ENCODE results near the gene TRAPPC10. TPM values are rescaled to one million over a fixed set of nuclear protein-coding genes. Genes with fewer than 3 reads are reported as not detected.

TRAPPC10 gene
- total and polyA plus RNA-seq, 3 experiments from 2014 or later, result 45.1 to 54.7 (median 50.0) TPM

GRCh38 chr21:44085491-44086321, 73.6 kb downstream of the TRAPPC10 start:
- Histone ChIP-seq H3K36me3 (ENCODE audit: insufficient read depth, low read length) (peaks cover 21% of the 10 kb centered on the region), H3K9me3 (ENCODE audit: low read length) (no peaks in the 10 kb centered on the region), H3K27ac (ENCODE audit: low read depth, low read length) (peak overlapping the region; percentile 49), H3K4me1 (ENCODE audit: insufficient read depth, low read length) (peaks cover 100% of the 10 kb centered on the region), H3K27me3 (ENCODE audit: insufficient read depth, low read length, poor library complexity, severe bottlenecking) (no peaks in the 10 kb centered on the region), H3K4me3 (ENCODE audit: low read length) (peak overlapping the region; percentile 16)
- Mint-ChIP-seq H3K4me3 (peak overlapping the region; percentile 80 to 88 (median 84)), H3K4me1 (peaks cover 95 to 100% (median 99%) of the 10 kb centered on the region in 3 donors), H3K27ac (peak overlapping the region; percentile 88 to 99 (median 98)), H3K27me3 (no peaks in the 10 kb centered on the region), H3K9me3 (no peaks in the 10 kb centered on the region), H3K36me3 (peaks cover 19 to 94% (median 26%) of the 10 kb centered on the region in 3 donors)
- DNase-seq, result no peak
- POLR2A ChIA-PET, result no interaction called here
- CTCF ChIA-PET, result interaction anchor here (1.7 to 3.2 kb wide), 3 partner anchors 9 to 20 kb away, joined by 7 to 19 read pairs (median 8); no protein-coding TSS in a partner anchor

GRCh38 chr21:44086636-44087425, 74.7 kb downstream of the TRAPPC10 start:
- DNase-seq, result no peak
- POLR2A ChIA-PET, result no interaction called here
- H3K27me3 ChIP-seq (ENCODE audit: insufficient read depth, low read length, poor library complexity, severe bottlenecking), result no peaks in the 10 kb centered on the region
- H3K4me1 ChIP-seq (ENCODE audit: insufficient read depth, low read length), result peaks cover 89% of the 10 kb centered on the region
- H3K27ac Mint-ChIP-seq, result peak overlapping the region; percentile 88 to 99 (median 98)
- H3K4me3 ChIP-seq (ENCODE audit: low read length), result no peak overlapping the region
- CTCF ChIA-PET, result no interaction called here
- peaks cover 16 to 87% (median 22%) of the 10 kb centered on the region in 3 donors for H3K36me3 Mint-ChIP-seq
- no peaks in the 10 kb centered on the region for H3K27me3 Mint-ChIP-seq
- H3K4me1 Mint-ChIP-seq, result peaks cover 88 to 91% (median 90%) of the 10 kb centered on the region in 3 donors
- H3K36me3 ChIP-seq (ENCODE audit: insufficient read depth, low read length), result peaks cover 20% of the 10 kb centered on the region
- no peaks in the 10 kb centered on the region for H3K9me3 ChIP-seq (ENCODE audit: low read length)
- peak overlapping the region; percentile 22 for H3K27ac ChIP-seq (ENCODE audit: low read depth, low read length)
- H3K9me3 Mint-ChIP-seq, result no peaks in the 10 kb centered on the region
- H3K4me3 Mint-ChIP-seq, result peak overlapping the region; percentile 80 to 88 (median 85)

GRCh38 chr21:44087426-44088400, 75.6 kb downstream of the TRAPPC10 start:
- Histone ChIP-seq H3K9me3 (ENCODE audit: low read length) (no peaks in the 10 kb centered on the region), H3K4me1 (ENCODE audit: insufficient read depth, low read length) (peaks cover 80% of the 10 kb centered on the region), H3K27me3 (ENCODE audit: insufficient read depth, low read length, poor library complexity, severe bottlenecking) (no peaks in the 10 kb centered on the region), H3K36me3 (ENCODE audit: insufficient read depth, low read length) (peaks cover 22% of the 10 kb centered on the region), H3K4me3 (ENCODE audit: low read length) (no peak overlapping the region), H3K27ac (ENCODE audit: low read depth, low read length) (peak overlapping the region; percentile 25)
- peak in 2 of 5 donors; percentile 27 to 43 for DNase-seq
- ChIA-PET POLR2A (interaction anchor here (0.8 kb wide), 1 partner anchor 22 kb away, joined by 3 read pairs; no protein-coding TSS in a partner anchor), CTCF (no interaction called here)
- Mint-ChIP-seq H3K36me3 (peaks cover 13 to 85% (median 22%) of the 10 kb centered on the region in 3 donors), H3K27me3 (no peaks in the 10 kb centered on the region), H3K4me1 (peaks cover 82 to 89% (median 88%) of the 10 kb centered on the region in 3 donors), H3K27ac (peak overlapping the region; percentile 88 to 99 (median 98)), H3K4me3 (peak overlapping the region; percentile 44 to 88 (median 82)), H3K9me3 (no peaks in the 10 kb centered on the region)

GRCh38 chr21:44088401-44088780, 76.3 kb downstream of the TRAPPC10 start:
- H3K27ac ChIP-seq (ENCODE audit: low read depth, low read length), result peak overlapping the region; percentile 19
- H3K4me3 Mint-ChIP-seq, result peak overlapping the region in 6 of 7 donors; percentile 69 to 88 (median 82)

GRCh38 chr21:44089001-44089911, 77.1 kb downstream of the TRAPPC10 start:
- H3K4me3 Mint-ChIP-seq, result peak overlapping the region; percentile 69 to 88 (median 76)
- Histone ChIP-seq H3K9me3 (ENCODE audit: low read length) (no peaks in the 10 kb centered on the region), H3K36me3 (ENCODE audit: insufficient read depth, low read length) (peaks cover 33% of the 10 kb centered on the region), H3K27me3 (ENCODE audit: insufficient read depth, low read length, poor library complexity, severe bottlenecking) (no peaks in the 10 kb centered on the region), H3K4me1 (ENCODE audit: insufficient read depth, low read length) (peaks cover 65% of the 10 kb centered on the region), H3K27ac (ENCODE audit: low read depth, low read length) (peak overlapping the region; percentile 22), H3K4me3 (ENCODE audit: low read length) (peak overlapping the region; percentile 19)
- no peaks in the 10 kb centered on the region for H3K27me3 Mint-ChIP-seq
- H3K4me1 Mint-ChIP-seq, result peaks cover 73 to 80% (median 77%) of the 10 kb centered on the region in 3 donors
- H3K36me3 Mint-ChIP-seq, result peaks cover 16 to 86% (median 18%) of the 10 kb centered on the region in 3 donors
- peak overlapping the region; percentile 88 to 99 (median 98) for H3K27ac Mint-ChIP-seq
- peak; percentile 39 to 73 (median 66) for DNase-seq
- H3K9me3 Mint-ChIP-seq, result no peaks in the 10 kb centered on the region
- ChIA-PET POLR2A (interaction anchor here (0.5 kb wide), 1 partner anchor 21 kb away, joined by 3 read pairs; no protein-coding TSS in a partner anchor), CTCF (no interaction called here)

More at GRCh38 chr21:44088401-44088780, 76.3 kb downstream of the TRAPPC10 start:
- H3K27me3 ChIP-seq (ENCODE audit: insufficient read depth, low read length, poor library complexity, severe bottlenecking), result no peaks in the 10 kb centered on the region
- Mint-ChIP-seq H3K4me1 (peaks cover 76 to 82% (median 81%) of the 10 kb centered on the region in 3 donors), H3K36me3 (peaks cover 12 to 85% (median 19%) of the 10 kb centered on the region in 3 donors), H3K27me3 (no peaks in the 10 kb centered on the region), H3K27ac (peak overlapping the region; percentile 88 to 99 (median 98)), H3K9me3 (no peaks in the 10 kb centered on the region)
- no peaks in the 10 kb centered on the region for H3K9me3 ChIP-seq (ENCODE audit: low read length)
- H3K4me3 ChIP-seq (ENCODE audit: low read length), result peak overlapping the region; percentile 9
- DNase-seq, result no peak
- ChIA-PET CTCF (no interaction called here), POLR2A (interaction anchor here (0.8 kb wide), 1 partner anchor 23 kb away, joined by 3 read pairs; no protein-coding TSS in a partner anchor)
- H3K4me1 ChIP-seq (ENCODE audit: insufficient read depth, low read length), result peaks cover 73% of the 10 kb centered on the region
- peaks cover 26% of the 10 kb centered on the region for H3K36me3 ChIP-seq (ENCODE audit: insufficient read depth, low read length)

- ChIA-PET CTCF (interaction anchor here (1.4 kb wide), 1 partner anchor 207 kb away, joined by 4 read pairs; no protein-coding TSS in a partner anchor), POLR2A (no interaction called here)
- H3K4me3 Mint-ChIP-seq, result peak overlapping the region; percentile 69 to 88 (median 76)
- H3K27me3 Mint-ChIP-seq, result no peaks in the 10 kb centered on the region
- Histone ChIP-seq H3K27ac (ENCODE audit: low read depth, low read length) (no peak overlapping the region), H3K9me3 (ENCODE audit: low read length) (no peaks in the 10 kb centered on the region), H3K36me3 (ENCODE audit: insufficient read depth, low read length) (peaks cover 36% of the 10 kb centered on the region), H3K4me1 (ENCODE audit: insufficient read depth, low read length) (peaks cover 54% of the 10 kb centered on the region), H3K4me3 (ENCODE audit: low read length) (peak overlapping the region; percentile 19), H3K27me3 (ENCODE audit: insufficient read depth, low read length, poor library complexity, severe bottlenecking) (no peaks in the 10 kb centered on the region)
- peaks cover 63 to 74% (median 71%) of the 10 kb centered on the region in 3 donors for H3K4me1 Mint-ChIP-seq
- H3K36me3 Mint-ChIP-seq, result peaks cover 20 to 80% (median 23%) of the 10 kb centered on the region in 3 donors
- H3K27ac Mint-ChIP-seq, result peak overlapping the region; percentile 88 to 99 (median 98)
- DNase-seq, result peak in 2 of 5 donors; percentile 21 to 52
- H3K9me3 Mint-ChIP-seq, result no peaks in the 10 kb centered on the region
These were observed 78.2 kb downstream of the TRAPPC10 start for GRCh38 chr21:44090325-44090724.

All from CD8-positive, alpha-beta memory T cell (primary cell).